Stimulated activated CD4-positive, alpha-beta T cell treated with anti-CD3 and anti-CD28 coated beads, Interleukin-4, amount 100 ng/mL, for 4 hours (primary cell): ENCODE measurements around the gene ZNRF2.
"Not testable (repeated sequence)": the region's sequence is repeated elsewhere in the genome, so short reads cannot be mapped to it uniquely, and the experiment has no call there.

ENCODE experiments used
- DNase-seq, 2 experiments: peaks; one replicate each; pipeline ENCODE4 v3.0.0-alpha.2; 2020

The ZNRF2 gene

GRCh38 chr7:30290317-30290716 lies 5.9 kb downstream of the ZNRF2 start:
- not testable (repeated sequence) for DNase-seq

GRCh38 chr7:30292416-30293038 lies 8.1 kb downstream of the ZNRF2 start:
- DNase-seq, result not testable (repeated sequence)

GRCh38 chr7:30296304-30296703 lies 11.9 kb downstream of the ZNRF2 start:
- not testable (repeated sequence) for DNase-seq

GRCh38 chr7:30297499-30297898 lies 13.1 kb downstream of the ZNRF2 start:
- not testable (repeated sequence) for DNase-seq

- DNase-seq, result not testable (repeated sequence)
Observed at GRCh38 chr7:30298409-30298808, 14.0 kb downstream of the ZNRF2 start.

DNA sequence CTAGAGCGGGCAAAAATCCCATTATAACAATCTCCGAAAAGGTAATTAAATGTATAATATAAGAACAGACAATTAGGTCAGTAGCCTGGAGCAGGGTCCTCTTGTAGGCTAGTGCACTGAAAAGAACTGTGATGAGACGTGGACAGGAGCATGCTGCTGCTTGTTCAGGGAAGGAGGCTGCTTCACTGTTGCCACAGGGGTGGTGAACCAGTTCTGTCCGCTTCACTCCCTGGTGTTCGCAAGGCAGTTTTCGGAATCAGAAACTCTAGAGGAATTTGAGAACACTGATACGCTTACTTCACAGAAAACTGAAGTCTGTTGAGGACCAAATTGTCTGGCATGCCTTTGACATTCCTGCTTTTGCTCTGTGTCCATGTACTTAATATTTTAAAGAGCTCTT lies 17.4 kb downstream of the ZNRF2 start:
- DNase-seq, result no peak

- no peak for DNase-seq
Observed at GRCh38 chr7:30302656-30303311, 18.4 kb downstream of the ZNRF2 start.

GRCh38 chr7:30303312-30304039 lies 19.1 kb downstream of the ZNRF2 start:
- DNase-seq, result no peak

- no peak for DNase-seq
Observed at GRCh38 chr7:30304177-30304884, 19.9 kb downstream of the ZNRF2 start.

DNA sequence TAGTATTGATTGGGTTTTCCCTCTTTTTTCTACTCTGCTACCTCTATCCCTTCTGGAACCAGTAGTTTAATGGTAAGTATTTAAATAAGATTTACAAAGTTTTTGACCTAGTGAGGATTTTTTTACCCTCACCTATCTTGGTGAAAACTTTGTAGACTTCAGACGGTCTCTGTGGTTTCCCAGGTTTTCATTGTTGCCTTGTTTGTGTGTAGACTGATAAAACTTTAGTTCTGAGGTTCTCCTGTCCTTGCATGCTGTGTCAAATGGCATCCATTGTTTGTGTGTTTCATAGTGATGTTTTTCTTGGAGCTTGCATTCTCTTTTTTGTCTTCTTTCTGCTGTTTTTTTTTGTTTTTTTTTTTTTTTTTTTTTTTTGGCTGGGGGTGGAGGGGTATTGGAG lies 22.6 kb downstream of the ZNRF2 start:
- no peak for DNase-seq

DNA sequence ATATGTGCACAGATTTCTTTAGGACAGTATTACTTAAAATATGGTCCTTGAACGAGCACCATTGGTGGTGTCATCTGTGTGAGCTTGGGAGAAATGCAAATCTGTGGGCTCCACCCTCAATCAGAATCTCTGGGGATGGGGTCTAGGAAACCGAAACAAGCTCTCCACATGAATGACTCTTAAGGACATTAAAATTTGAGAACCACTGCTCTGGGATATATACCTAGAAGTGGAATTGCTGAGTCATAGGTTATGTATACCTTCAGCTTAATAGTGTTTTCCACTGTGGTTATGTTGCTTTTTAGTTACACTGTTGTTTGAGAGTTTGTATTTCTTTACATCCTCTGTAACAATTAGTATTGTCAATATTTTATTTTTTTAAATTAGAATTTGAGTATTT lies 24.0 kb downstream of the ZNRF2 start:
- no peak for DNase-seq

DNA sequence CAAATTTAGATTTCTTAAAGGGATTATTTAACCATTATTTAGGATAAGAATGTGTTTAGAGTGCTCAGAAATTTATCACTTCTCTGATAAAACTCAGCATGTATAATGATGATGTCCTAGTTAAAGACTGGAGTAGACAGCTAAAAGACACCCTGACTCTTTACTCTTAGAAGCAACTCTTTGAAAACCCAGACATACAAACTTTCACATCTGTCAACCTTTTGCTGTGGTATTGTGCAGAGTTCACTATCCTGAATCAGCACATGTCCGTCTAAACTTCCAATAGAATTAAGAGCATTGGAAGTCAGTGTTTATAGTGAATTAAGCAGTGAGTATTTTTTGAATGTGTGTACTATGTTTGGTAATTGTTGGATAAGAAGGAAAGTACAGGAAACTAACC lies 24.9 kb downstream of the ZNRF2 start:
- DNase-seq, result no peak

DNA sequence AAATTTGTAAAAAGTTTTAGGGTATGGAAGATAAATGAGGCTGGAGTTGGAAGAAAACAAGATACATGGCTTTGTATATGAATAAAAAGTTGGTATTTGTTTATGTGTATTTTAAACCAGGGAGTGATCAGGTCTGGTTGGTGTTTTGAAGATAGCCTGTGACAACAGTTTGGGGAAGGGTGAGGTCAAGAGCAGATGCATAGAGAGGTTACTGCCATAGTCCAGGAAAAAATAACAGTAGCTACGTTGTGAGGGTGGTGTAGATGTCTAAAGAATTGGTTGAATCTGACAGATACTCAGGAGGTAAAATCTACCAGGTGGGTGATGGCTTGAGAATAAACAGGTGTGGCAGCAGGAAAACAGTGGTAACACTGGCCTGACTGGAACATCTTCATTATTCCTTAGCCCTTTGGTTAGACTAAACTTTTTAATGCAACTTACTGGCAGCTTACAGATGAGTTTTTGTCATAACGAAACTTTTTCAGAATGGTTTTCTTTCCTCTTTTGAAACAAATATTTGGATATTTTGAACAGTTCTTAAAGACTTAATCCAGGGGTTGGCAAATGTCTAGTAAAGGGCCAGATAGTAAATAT lies 25.5 kb downstream of the ZNRF2 start:
- no peak for DNase-seq

- no peak for DNase-seq
Observed at GRCh38 chr7:30310674-30311362, 26.4 kb downstream of the ZNRF2 start.

GRCh38 chr7:30312178-30312577 lies 27.8 kb downstream of the ZNRF2 start:
- no peak for DNase-seq

- DNase-seq, result no peak
Observed at GRCh38 chr7:30313348-30313747, 29.0 kb downstream of the ZNRF2 start.

GRCh38 chr7:30313793-30314192 lies 29.4 kb downstream of the ZNRF2 start:
- no peak for DNase-seq

GRCh38 chr7:30315589-30315988 lies 31.2 kb downstream of the ZNRF2 start:
- DNase-seq, result no peak

DNA sequence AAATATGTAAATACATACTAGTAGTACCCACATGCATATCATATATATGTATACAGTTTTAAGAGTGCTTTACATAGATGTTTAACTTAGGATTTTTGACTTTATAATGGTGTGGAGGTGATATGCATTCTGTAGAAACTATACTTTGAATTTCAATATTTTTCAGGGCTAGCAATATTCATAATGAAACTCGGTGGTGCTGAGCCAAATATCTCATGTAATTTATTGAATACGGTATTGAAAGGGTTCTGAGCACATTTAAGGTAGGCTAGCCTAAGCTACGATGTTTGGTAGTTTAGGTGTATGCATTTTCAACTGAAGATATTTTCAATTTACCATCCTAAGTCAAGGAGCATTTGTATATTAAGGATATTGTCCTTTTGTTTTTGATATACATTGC lies 36.0 kb downstream of the ZNRF2 start:
- DNase-seq, result no peak

DNA sequence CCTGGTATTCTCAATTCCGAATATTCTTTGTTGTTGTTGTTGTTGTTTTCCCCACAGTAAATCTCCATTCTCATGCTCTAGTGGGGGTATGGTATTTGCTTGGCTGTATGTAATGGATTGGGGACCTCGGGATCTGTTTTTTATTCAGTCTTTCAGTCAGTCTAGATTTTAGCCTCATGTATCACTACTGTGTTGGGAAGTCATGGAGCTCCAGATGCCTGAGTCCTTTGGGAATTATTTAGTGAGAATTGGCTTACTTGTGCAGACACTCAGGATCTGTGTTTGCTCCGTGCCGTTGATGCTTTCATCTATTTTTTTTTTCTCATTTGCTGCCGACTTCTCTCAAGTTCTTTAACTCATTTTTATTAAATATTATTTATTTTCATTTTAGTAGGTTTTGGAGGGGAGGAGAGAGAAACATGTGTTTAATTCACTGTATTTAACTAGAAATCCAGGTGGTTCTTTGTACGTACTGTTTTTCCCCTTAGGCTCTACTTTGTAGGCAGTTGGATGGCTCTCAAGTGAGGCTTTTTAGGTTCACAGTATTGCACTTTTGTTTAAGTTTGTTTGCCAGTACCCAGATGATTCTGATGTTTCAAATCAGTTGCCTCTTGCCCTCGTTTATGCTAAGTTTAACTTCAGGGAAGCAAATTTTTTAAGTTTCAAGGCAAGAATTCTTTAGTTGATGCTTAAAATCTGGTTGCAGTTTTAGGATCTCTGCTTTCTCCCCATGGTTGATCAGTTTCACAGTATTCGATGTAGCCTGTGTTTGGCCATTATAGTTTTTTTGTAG lies 36.9 kb downstream of the ZNRF2 start:
- DNase-seq, result no peak

- no peak for DNase-seq
Observed at GRCh38 chr7:30321882-30322192, 37.4 kb downstream of the ZNRF2 start.
